ENCODE results near the gene ARL17B.
"Not testable (repeated sequence)": the region's sequence is repeated elsewhere in the genome, so short reads cannot be mapped to it uniquely, and the experiment has no call there.

DNA sequence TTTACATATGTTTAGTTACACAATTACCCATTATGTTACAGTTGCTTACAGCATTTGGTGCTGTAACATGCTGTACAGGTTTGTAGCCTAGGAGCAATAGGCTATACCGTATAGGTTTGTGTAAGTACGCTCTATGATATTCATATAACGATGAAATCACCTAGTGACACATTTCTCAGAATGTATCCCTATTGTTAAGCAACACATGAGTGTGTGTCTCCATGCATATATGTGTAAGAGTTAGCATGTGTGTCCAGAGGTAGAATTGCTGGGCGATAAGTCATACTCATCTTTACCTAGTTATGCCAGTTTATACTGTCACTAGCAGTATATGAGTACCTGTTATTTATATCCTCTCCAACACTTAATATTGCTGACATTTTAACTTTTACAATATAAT lies 21.6 kb upstream of the ARL17B start:
- TF ChIP-seq, protein P1, sequence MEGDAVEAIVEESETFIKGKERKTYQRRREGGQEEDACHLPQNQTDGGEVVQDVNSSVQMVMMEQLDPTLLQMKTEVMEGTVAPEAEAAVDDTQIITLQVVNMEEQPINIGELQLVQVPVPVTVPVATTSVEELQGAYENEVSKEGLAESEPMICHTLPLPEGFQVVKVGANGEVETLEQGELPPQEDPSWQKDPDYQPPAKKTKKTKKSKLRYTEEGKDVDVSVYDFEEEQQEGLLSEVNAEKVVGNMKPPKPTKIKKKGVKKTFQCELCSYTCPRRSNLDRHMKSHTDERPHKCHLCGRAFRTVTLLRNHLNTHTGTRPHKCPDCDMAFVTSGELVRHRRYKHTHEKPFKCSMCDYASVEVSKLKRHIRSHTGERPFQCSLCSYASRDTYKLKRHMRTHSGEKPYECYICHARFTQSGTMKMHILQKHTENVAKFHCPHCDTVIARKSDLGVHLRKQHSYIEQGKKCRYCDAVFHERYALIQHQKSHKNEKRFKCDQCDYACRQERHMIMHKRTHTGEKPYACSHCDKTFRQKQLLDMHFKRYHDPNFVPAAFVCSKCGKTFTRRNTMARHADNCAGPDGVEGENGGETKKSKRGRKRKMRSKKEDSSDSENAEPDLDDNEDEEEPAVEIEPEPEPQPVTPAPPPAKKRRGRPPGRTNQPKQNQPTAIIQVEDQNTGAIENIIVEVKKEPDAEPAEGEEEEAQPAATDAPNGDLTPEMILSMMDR (conservative IDR thresholded peaks at IDR 0.05 in 1 of 2, IDR thresholded peaks at IDR 0.05 in 1 of 2; ENCODE audit: low read depth in 1 of 2, low read length in 2 of 2) = not testable (repeated sequence)
- not testable (repeated sequence) for TF ChIP-seq EZH2 (IDR thresholded peaks at IDR 0.05; ENCODE audit: low read length, missing control alignments)
